H9 (cell line): ENCODE results near the gene CEMIP. TPM values are rescaled to one million over a fixed set of nuclear protein-coding genes. Genes with fewer than 3 reads are reported as not detected.

ENCODE experiments used
- DNase-seq: peaks from one replicate; pipeline ENCODE4 v3.0.0-alpha.2; 2017
- H2AFZ ChIP-seq: one replicate; pipeline ENCODE4 v1.6.1; 2013; ENCODE audit warnings: mild to moderate bottlenecking, low read length, control low read depth, moderate library complexity
- H2AK5ac ChIP-seq: 2 replicates; pipeline ENCODE4 v1.6.1; 2013; ENCODE audit warnings: low read length, control low read depth, mixed read lengths; ENCODE audit not compliant: insufficient read length
- H2BK120ac ChIP-seq: one replicate; pipeline ENCODE4 v1.6.1; 2013; ENCODE audit warnings: low read depth, mild to moderate bottlenecking, low read length, control low read depth, inconsistent platforms; ENCODE audit not compliant: poor library complexity, severe bottlenecking
- H2BK12ac ChIP-seq: 2 replicates; pipeline ENCODE4 v1.6.1; 2013; ENCODE audit warnings: low read length, control low read depth, mixed read lengths, low read depth; ENCODE audit not compliant: insufficient read length
- H2BK15ac ChIP-seq: 2 replicates; pipeline ENCODE4 v1.6.1; 2013; ENCODE audit warnings: low read depth, low read length, control low read depth
- H2BK20ac ChIP-seq: one replicate; pipeline ENCODE4 v1.6.1; 2013; ENCODE audit warnings: low read depth, mild to moderate bottlenecking, low read length, control low read depth, inconsistent platforms; ENCODE audit not compliant: poor library complexity, severe bottlenecking
- H2BK5ac ChIP-seq: 2 replicates; pipeline ENCODE4 v1.6.1; 2013; ENCODE audit warnings: low read length, control low read depth, mixed read lengths; ENCODE audit not compliant: insufficient read length
- H3K14ac ChIP-seq: 2 replicates; pipeline ENCODE4 v1.6.1; 2013; ENCODE audit warnings: low read length, control low read depth; ENCODE audit not compliant: insufficient read depth
- H3K18ac ChIP-seq: 2 replicates; pipeline ENCODE4 v1.6.1; 2013; ENCODE audit warnings: low read depth, mild to moderate bottlenecking, mixed read lengths, low read length, control low read depth; ENCODE audit not compliant: insufficient read length
- H3K23ac ChIP-seq: 2 replicates; pipeline ENCODE4 v1.6.1; 2013; ENCODE audit warnings: low read length, control low read depth, mixed read lengths, low read depth; ENCODE audit not compliant: insufficient read length
- H3K23me2 ChIP-seq: 2 replicates; pipeline ENCODE4 v1.6.1; 2013; ENCODE audit warnings: low read depth, mild to moderate bottlenecking, mixed read lengths, low read length, control low read depth; ENCODE audit not compliant: insufficient read length, poor library complexity, severe bottlenecking
- H3K27ac ChIP-seq: 2 replicates; pipeline ENCODE4 v1.5.1; 2013; ENCODE audit warnings: low read length, control low read depth, mixed read lengths, low read depth; ENCODE audit not compliant: insufficient read length
- H3K27me3 ChIP-seq: 2 replicates; pipeline ENCODE4 v1.6.1; 2013; ENCODE audit warnings: low read length, control low read depth, inconsistent platforms; ENCODE audit not compliant: insufficient read depth
- H3K4ac ChIP-seq: 2 replicates; pipeline ENCODE4 v1.6.1; 2013; ENCODE audit warnings: low read depth, mild to moderate bottlenecking, control low read depth, inconsistent platforms, low read length, moderate library complexity
- H3K4me1 ChIP-seq: 2 replicates; pipeline ENCODE4 v1.6.1; 2013; ENCODE audit warnings: low read length, control low read depth, inconsistent platforms; ENCODE audit not compliant: insufficient read depth
- H3K4me2 ChIP-seq: 2 replicates; pipeline ENCODE4 v1.6.1; 2013; ENCODE audit warnings: low read length, control low read depth, mixed read lengths; ENCODE audit not compliant: insufficient read length, insufficient read depth
- H3K56ac ChIP-seq: 2 replicates; pipeline ENCODE4 v1.6.1; 2013; ENCODE audit warnings: low read depth, mild to moderate bottlenecking, mixed read lengths, low read length, control low read depth; ENCODE audit not compliant: insufficient read length
- H3K79me1 ChIP-seq: 2 replicates; pipeline ENCODE4 v1.6.1; 2013; ENCODE audit warnings: low read depth, mild to moderate bottlenecking, moderate library complexity, low read length, control low read depth, inconsistent platforms; ENCODE audit not compliant: insufficient read depth, poor library complexity, severe bottlenecking
- H3K79me2 ChIP-seq: 2 replicates; pipeline ENCODE4 v1.6.1; 2013; ENCODE audit warnings: low read length, control low read depth, inconsistent platforms; ENCODE audit not compliant: insufficient read depth
- H3K9ac ChIP-seq: 2 replicates; pipeline ENCODE4 v1.6.1; 2013; ENCODE audit warnings: low read length, control low read depth, mixed read lengths; ENCODE audit not compliant: insufficient read length; ENCODE audit errors: extremely low read depth
- H3K9me3 ChIP-seq: one replicate; pipeline ENCODE4 v1.6.1; 2013; ENCODE audit warnings: low read depth, low read length, inconsistent platforms; ENCODE audit not compliant: control insufficient read depth
- H3T11ph ChIP-seq: one replicate; pipeline ENCODE4 v1.6.1; 2013; ENCODE audit warnings: mild to moderate bottlenecking, low read length, control low read depth, inconsistent platforms
- H4K20me1 ChIP-seq: one replicate; pipeline ENCODE4 v1.6.1; 2013; ENCODE audit not compliant: control insufficient read depth, insufficient read length, insufficient read depth
- H4K5ac ChIP-seq: 2 replicates; pipeline ENCODE4 v1.6.1; 2013; ENCODE audit warnings: low read depth, mild to moderate bottlenecking, mixed read lengths, low read length, control low read depth; ENCODE audit not compliant: insufficient read length
- H4K8ac ChIP-seq: replicated peaks from 2 replicates; pipeline ENCODE4 v1.6.1; 2013; ENCODE audit warnings: low read length, control low read depth, mixed read lengths, low read depth; ENCODE audit not compliant: insufficient read length
- H4K91ac ChIP-seq: 2 replicates; pipeline ENCODE4 v1.6.1; 2013; ENCODE audit warnings: low read depth, mild to moderate bottlenecking, moderate library complexity, mixed read lengths, low read length, control low read depth; ENCODE audit not compliant: insufficient read length
- H3K27ac Mint-ChIP-seq, 3 experiments: 2 replicates in 2 of 3; 3 replicates in 1 of 3; pipeline ENCODE4 v1.8.0; 2020 to 2021; ENCODE audit warnings: mixed read lengths in 3 of 3, mild to moderate bottlenecking in 1 of 3, moderate library complexity in 1 of 3
- H3K27me3 Mint-ChIP-seq: 2 replicates; pipeline ENCODE4 v1.8.0; 2021; ENCODE audit warnings: low read depth, mild to moderate bottlenecking, moderate library complexity, mixed read lengths
- H3K36me3 Mint-ChIP-seq, 3 experiments: 2 replicates in 2 of 3; 3 replicates in 1 of 3; pipeline ENCODE4 v1.8.0; 2020 to 2021; ENCODE audit warnings: low read depth in 3 of 3, mixed read lengths in 3 of 3; ENCODE audit not compliant: insufficient read depth in 1 of 3
- H3K4me1 Mint-ChIP-seq, 2 experiments: 2 replicates each; pipeline ENCODE4 v1.8.0; 2020; ENCODE audit warnings: mixed read lengths in 2 of 2
- H3K4me3 Mint-ChIP-seq, 2 experiments: 2 replicates in 1 of 2; 3 replicates in 1 of 2; pipeline ENCODE4 v1.8.0; 2020 to 2021; ENCODE audit warnings: mild to moderate bottlenecking in 2 of 2, mixed read lengths in 2 of 2, moderate library complexity in 1 of 2
- H3K9me3 Mint-ChIP-seq, 2 experiments: 2 replicates in 1 of 2; 3 replicates in 1 of 2; pipeline ENCODE4 v1.8.0; 2020; ENCODE audit warnings: mild to moderate bottlenecking in 2 of 2, mixed read lengths in 2 of 2, moderate library complexity in 1 of 2
- CTCF ChIP-seq: fragments of 200-600 bp; sonication (generic); conservative IDR thresholded peaks from 3 replicates; pipeline ENCODE4 v1.8.0; 2021; ENCODE audit warnings: antibody characterized with exemption, mild to moderate bottlenecking
- WGBS: extraction: QIAGEN DNeasy Blood & Tissue Kit; methylation state at CpG from one replicate; pipeline ENCODE4 v1.1.7; 2013; ENCODE audit warnings: missing lambda C conversion rate, low lambda C conversion rate, mixed read lengths; ENCODE audit not compliant: insufficient read length; ENCODE audit errors: extremely low coverage; 5-methylcytosine and 5-hydroxymethylcytosine counted together
- total RNA-seq: library from RNA; stranded (reverse); gene quantifications from 2 replicates; pipeline ENCODE4 v1.2.1, GENCODE V29; 2021

Gene CEMIP
- total RNA-seq, 1 experiment from 2014 or later, result 0.09 TPM

- no peaks in the 10 kb centered on the region for H4K20me1 ChIP-seq
- H4K8ac ChIP-seq, result no peak overlapping the region
- H3K23ac ChIP-seq, result no peak overlapping the region
- H3T11ph ChIP-seq, result no peak overlapping the region
- no peak overlapping the region for H4K91ac ChIP-seq
- 0 out of 2 replicates have a peak, but pooled peaks cover 2% of the 10 kb centered on the region for H3K4me1 ChIP-seq
- H3K14ac ChIP-seq, result no peak overlapping the region
- H3K27me3 Mint-ChIP-seq, result no peaks in the 10 kb centered on the region
- peaks cover 11 to 18% of the 10 kb centered on the region in 2 experiments for H3K4me1 Mint-ChIP-seq
- no peak overlapping the region for H3K18ac ChIP-seq
- H3K27me3 ChIP-seq, result no peaks in the 10 kb centered on the region
- no peak overlapping the region for H3K4ac ChIP-seq
- H3K23me2 ChIP-seq, result no peaks in the 10 kb centered on the region
- H2BK20ac ChIP-seq, result no peak overlapping the region
- DNase-seq, result no peak
- WGBS, result no CpG with 5 or more reads among the region's 4 CpGs
- no peak overlapping the region for H3K27ac Mint-ChIP-seq
- H3K4me2 ChIP-seq, result no peak overlapping the region
- no peak overlapping the region for H2BK12ac ChIP-seq
- TF ChIP-seq CTCF, result no peak
- H2AK5ac ChIP-seq, result no peak overlapping the region
- H3K27ac ChIP-seq, result no peak overlapping the region
- H2AFZ ChIP-seq, result no peak overlapping the region
- no peak overlapping the region for H3K56ac ChIP-seq
- H3K9ac ChIP-seq, result no peak overlapping the region
- peaks cover 2 to 6% of the 10 kb centered on the region in 2 experiments; a peak in 1 of 5 replicates for H3K9me3 Mint-ChIP-seq
- peaks cover 7 to 14% (median 12%) of the 10 kb centered on the region in 3 experiments; a peak in 6 of 7 replicates for H3K36me3 Mint-ChIP-seq
- no peaks in the 10 kb centered on the region for H3K79me2 ChIP-seq
- H4K5ac ChIP-seq, result no peak overlapping the region
- H3K9me3 ChIP-seq, result no peaks in the 10 kb centered on the region
- no peaks in the 10 kb centered on the region for H3K79me1 ChIP-seq
- no peak overlapping the region for H2BK15ac ChIP-seq
- no peak overlapping the region for H2BK5ac ChIP-seq
- H3K4me3 Mint-ChIP-seq, result no peak overlapping the region
- no peak overlapping the region for H2BK120ac ChIP-seq
Observed at GRCh38 chr15:80750575-80750974, 28.6 kb upstream of the CEMIP start.
